ENCODE data around the gene LRFN2. TPM values are rescaled to one million over a fixed set of nuclear protein-coding genes. Genes with fewer than 3 reads are reported as not detected.

The LRFN2 gene
- total RNA-seq, 1 donor from 2014 or later, result not detected

GRCh38 chr6:40500227-40500626, 86.9 kb downstream of the LRFN2 start:
- Histone ChIP-seq H3K27me3 (no peaks in the 10 kb centered on the region), H3K9me3 (no peaks in the 10 kb centered on the region), H3K4me1 (no peaks in the 10 kb centered on the region), H3K27ac (no peak overlapping the region), H3K36me3 (no peaks in the 10 kb centered on the region), H3K4me3 (no peak overlapping the region)
- no peak for DNase-seq (ENCODE audit: extremely low spot score in 2 of 2)
- intact Hi-C loops (cut with DNase I), result no loop called here
- TF ChIP-seq POLR2AphosphoS5 (IDR thresholded peaks at IDR 0.05; ENCODE audit: insufficient read depth in 1 of 2, low read depth in 1 of 2) (no peak), CTCF (IDR thresholded peaks at IDR 0.05) (no peak), POLR2A (IDR thresholded peaks at IDR 0.05) (no peak)

GRCh38 chr6:40499215-40499614, 87.9 kb downstream of the LRFN2 start:
- Histone ChIP-seq H3K27me3 (no peaks in the 10 kb centered on the region), H3K9me3 (no peaks in the 10 kb centered on the region), H3K4me3 (no peak overlapping the region), H3K4me1 (no peaks in the 10 kb centered on the region), H3K36me3 (no peaks in the 10 kb centered on the region), H3K27ac (no peak overlapping the region)
- intact Hi-C loops (cut with DNase I), result no loop called here
- DNase-seq (ENCODE audit: extremely low spot score in 2 of 2), result no peak
- no peak for TF ChIP-seq CTCF (IDR thresholded peaks at IDR 0.05)
- TF ChIP-seq POLR2A (IDR thresholded peaks at IDR 0.05), result no peak
- TF ChIP-seq POLR2AphosphoS5 (IDR thresholded peaks at IDR 0.05; ENCODE audit: insufficient read depth in 1 of 2, low read depth in 1 of 2), result no peak

GRCh38 chr6:40498148-40498547, 89.0 kb downstream of the LRFN2 start:
- H3K36me3 ChIP-seq, result no peaks in the 10 kb centered on the region
- H3K27ac ChIP-seq, result no peak overlapping the region
- no peak for TF ChIP-seq CTCF (IDR thresholded peaks at IDR 0.05)
- no peak for TF ChIP-seq POLR2A (IDR thresholded peaks at IDR 0.05)
- TF ChIP-seq POLR2AphosphoS5 (IDR thresholded peaks at IDR 0.05; ENCODE audit: insufficient read depth in 1 of 2, low read depth in 1 of 2), result no peak
- intact Hi-C loops (cut with DNase I), result no loop called here
- no peaks in the 10 kb centered on the region for H3K4me1 ChIP-seq
- H3K9me3 ChIP-seq, result no peaks in the 10 kb centered on the region
- H3K27me3 ChIP-seq, result no peaks in the 10 kb centered on the region
- no peak overlapping the region for H3K4me3 ChIP-seq
- DNase-seq (ENCODE audit: extremely low spot score in 2 of 2), result no peak

GRCh38 chr6:40492187-40492586, 95.0 kb downstream of the LRFN2 start:
- intact Hi-C loops (cut with DNase I), result no loop called here
- H3K27me3 ChIP-seq, result no peaks in the 10 kb centered on the region
- no peak overlapping the region for H3K4me3 ChIP-seq
- no peaks in the 10 kb centered on the region for H3K9me3 ChIP-seq
- H3K4me1 ChIP-seq, result no peaks in the 10 kb centered on the region
- no peak for DNase-seq (ENCODE audit: extremely low spot score in 2 of 2)
- H3K36me3 ChIP-seq, result no peaks in the 10 kb centered on the region
- no peak overlapping the region for H3K27ac ChIP-seq
- TF ChIP-seq POLR2A (IDR thresholded peaks at IDR 0.05) (no peak), CTCF (IDR thresholded peaks at IDR 0.05) (no peak), POLR2AphosphoS5 (IDR thresholded peaks at IDR 0.05; ENCODE audit: insufficient read depth in 1 of 2, low read depth in 1 of 2) (no peak)

GRCh38 chr6:40490508-40490907, 96.7 kb downstream of the LRFN2 start:
- intact Hi-C loops (cut with DNase I), result no loop called here
- no peak overlapping the region for H3K4me3 ChIP-seq
- H3K27me3 ChIP-seq, result no peaks in the 10 kb centered on the region
- H3K4me1 ChIP-seq, result no peaks in the 10 kb centered on the region
- TF ChIP-seq POLR2A (IDR thresholded peaks at IDR 0.05) (no peak), POLR2AphosphoS5 (IDR thresholded peaks at IDR 0.05; ENCODE audit: insufficient read depth in 1 of 2, low read depth in 1 of 2) (no peak), CTCF (IDR thresholded peaks at IDR 0.05) (no peak)
- no peaks in the 10 kb centered on the region for H3K9me3 ChIP-seq
- no peaks in the 10 kb centered on the region for H3K36me3 ChIP-seq
- no peak overlapping the region for H3K27ac ChIP-seq
- DNase-seq (ENCODE audit: extremely low spot score in 2 of 2), result no peak
